IMR-90 (cell line): ENCODE results near the gene TMTC1. TPM values are rescaled to one million over a fixed set of nuclear protein-coding genes. Genes with fewer than 3 reads are reported as not detected.

Source experiments
- ATAC-seq: fragments of 200-7000 bp; cut with Tn5 transposase; 2 replicates; pipeline ENCODE4 v1.9.1; 2020; ENCODE audit warnings: low read depth, mild to moderate bottlenecking, moderate library complexity
- BruUV-seq: library from RNA; stranded (reverse); fragments of 400-500 nt; replicated peaks from 2 replicates; lab custom pipeline; 2021; lab: Mats Ljungman, UMichigan
- CTCF ChIA-PET: fragments of 300-600 bp; formaldehyde crosslinking; extraction: SDS; loops from one replicate; lab custom pipeline; 2021; ENCODE audit warnings: antibody characterized with exemption; lab: Yijun Ruan, JAX
- POLR2A ChIA-PET: fragments of 300-600 bp; sonication (Branson Sonifier 250); formaldehyde crosslinking; loops from one replicate; lab custom pipeline; 2022; ENCODE audit warnings: antibody characterized with exemption; ENCODE audit not compliant: unreplicated experiment; lab: Charles Lee
- DNase-seq: peaks from one replicate; pipeline ENCODE4 v3.0.0; 2013
- H2AFZ ChIP-seq: replicated peaks from 2 replicates; pipeline ENCODE3; 2013; ENCODE audit warnings: low read length, mild to moderate bottlenecking; ENCODE audit not compliant: poor library complexity
- H2AK5ac ChIP-seq: 2 replicates; pipeline ENCODE4 v1.6.1; 2013; ENCODE audit warnings: low read depth, low read length, inconsistent platforms
- H2AK9ac ChIP-seq: replicated peaks from 2 replicates; pipeline ENCODE3; 2013; ENCODE audit warnings: mild to moderate bottlenecking, low read depth, low read length, moderate library complexity; ENCODE audit not compliant: poor library complexity
- H2BK120ac ChIP-seq: 2 replicates; pipeline ENCODE4 v1.6.1; 2013; ENCODE audit warnings: low read depth, low read length, inconsistent platforms
- H2BK15ac ChIP-seq: 3 replicates; pipeline ENCODE4 v1.6.1; 2013; ENCODE audit warnings: low read depth, low read length, inconsistent platforms
- H2BK20ac ChIP-seq: 2 replicates; pipeline ENCODE4 v1.6.1; 2013; ENCODE audit warnings: low read depth, mild to moderate bottlenecking, inconsistent platforms, low read length, moderate library complexity
- H2BK5ac ChIP-seq: 2 replicates; pipeline ENCODE4 v1.6.1; 2013; ENCODE audit warnings: mild to moderate bottlenecking, low read depth, low read length, inconsistent platforms; ENCODE audit not compliant: poor library complexity, severe bottlenecking
- H3K14ac ChIP-seq: replicated peaks from 2 replicates; pipeline ENCODE4 v1.6.1; 2013; ENCODE audit warnings: low read depth, low read length, inconsistent platforms
- H3K18ac ChIP-seq: 2 replicates; pipeline ENCODE4 v1.6.1; 2013; ENCODE audit warnings: low read depth, low read length, control low read depth
- H3K23ac ChIP-seq: 2 replicates; pipeline ENCODE4 v1.6.1; 2013; ENCODE audit warnings: low read depth, low read length, inconsistent platforms
- H3K27ac ChIP-seq: 2 replicates; pipeline ENCODE4 v1.5.1; 2013; ENCODE audit warnings: mild to moderate bottlenecking, control low read depth, low read length; ENCODE audit not compliant: insufficient read depth
- H3K27me3 ChIP-seq: 2 replicates; pipeline ENCODE4 v1.6.1; 2013; ENCODE audit warnings: low read length; ENCODE audit not compliant: control insufficient read depth, insufficient read depth
- H3K36me3 ChIP-seq: 2 replicates; pipeline ENCODE4 v1.6.1; 2013; ENCODE audit warnings: low read length, mixed read lengths; ENCODE audit not compliant: control insufficient read depth, insufficient read depth
- H3K4ac ChIP-seq: 2 replicates; pipeline ENCODE4 v1.6.1; 2013; ENCODE audit warnings: low read depth, low read length, inconsistent platforms
- H3K4me1 ChIP-seq: 2 replicates; pipeline ENCODE4 v1.6.1; 2013; ENCODE audit warnings: low read length, mixed read lengths; ENCODE audit not compliant: control insufficient read depth, insufficient read depth
- H3K4me2 ChIP-seq: 2 replicates; pipeline ENCODE4 v1.6.1; 2013; ENCODE audit warnings: low read depth, mild to moderate bottlenecking, control low read depth, low read length, moderate library complexity
- H3K4me3 ChIP-seq: 2 replicates; pipeline ENCODE4 v1.5.1; 2013; ENCODE audit warnings: low read depth, mild to moderate bottlenecking, control low read depth, low read length, moderate library complexity; ENCODE audit not compliant: insufficient read depth
- H3K56ac ChIP-seq: 2 replicates; pipeline ENCODE4 v1.6.1; 2013; ENCODE audit warnings: low read length, inconsistent platforms; ENCODE audit not compliant: insufficient read depth; ENCODE audit errors: extremely low read depth
- H3K79me1 ChIP-seq, 2 experiments: 2 replicates each; pipeline ENCODE4 v1.6.1; 2013; ENCODE audit warnings: low read length in 2 of 2, inconsistent platforms in 1 of 2, low read depth in 1 of 2
- H3K9ac ChIP-seq: 2 replicates; pipeline ENCODE4 v1.6.1; 2013; ENCODE audit warnings: low read depth, low read length, control low read depth
- H3K9me1 ChIP-seq: 2 replicates; pipeline ENCODE4 v1.6.1; 2013; ENCODE audit warnings: low read length, inconsistent platforms; ENCODE audit not compliant: insufficient read depth
- H3K9me3 ChIP-seq: 2 replicates; pipeline ENCODE4 v1.6.1; 2013; ENCODE audit warnings: low read length; ENCODE audit not compliant: control insufficient read depth, insufficient read depth
- H4K20me1 ChIP-seq: 2 replicates; pipeline ENCODE4 v1.6.1; 2013; ENCODE audit warnings: low read length, inconsistent platforms; ENCODE audit not compliant: insufficient read depth
- H4K5ac ChIP-seq: 2 replicates; pipeline ENCODE4 v1.6.1; 2013; ENCODE audit warnings: mild to moderate bottlenecking, low read depth, low read length, control low read depth
- H4K8ac ChIP-seq, 2 experiments: 2 replicates each; pipeline ENCODE4 v1.6.1; 2013; ENCODE audit warnings: low read depth in 2 of 2, low read length in 2 of 2, control low read depth in 1 of 2, inconsistent platforms in 1 of 2
- H4K91ac ChIP-seq: 2 replicates; pipeline ENCODE4 v1.6.1; 2013; ENCODE audit warnings: low read depth, low read length, inconsistent platforms; ENCODE audit not compliant: insufficient read depth
- MAFK ChIP-seq: IDR thresholded peaks from 2 replicates; pipeline ENCODE4 v1.6.1; 2012; ENCODE audit warnings: low read depth, low read length, improper control_type of control experiment
- MAZ ChIP-seq: IDR thresholded peaks from 2 replicates; pipeline ENCODE4 v1.6.1; 2012; ENCODE audit warnings: low read depth, mild to moderate bottlenecking, low read length, improper control_type of control experiment, moderate library complexity, borderline replicate concordance
- NFE2L2 ChIP-seq: fragments of 150-350 bp; IDR thresholded peaks from 2 replicates; pipeline ENCODE4 v1.6.1; 2016; ENCODE audit warnings: low read depth, mild to moderate bottlenecking, low read length
- RAD21 ChIP-seq: IDR thresholded peaks from 2 replicates; pipeline ENCODE4 v1.6.1; 2012; ENCODE audit warnings: low read length, improper control_type of control experiment
- RFX5 ChIP-seq: IDR thresholded peaks from 2 replicates; pipeline ENCODE4 v1.8.0; 2012; ENCODE audit warnings: low read depth, mild to moderate bottlenecking, low read length, moderate library complexity
- WGBS, 2 experiments: methylation state at CpG; one replicate each; pipeline versions ENCODE4 v1.1.5 to v1.1.7; 2013; ENCODE audit warnings: missing lambda C conversion rate in 2 of 2; ENCODE audit not compliant: insufficient read length in 1 of 2; ENCODE audit errors: extremely low coverage in 2 of 2; 5-methylcytosine and 5-hydroxymethylcytosine counted together
- dilution Hi-C: fragments of 300-500 bp; cut with HindIII; formaldehyde crosslinking; loops from one replicate; pipeline ENCODE4 v1.14.3; 2018; ENCODE audit warnings: low sequenced_read_pairs; ENCODE audit not compliant: unreplicated experiment
- in situ Hi-C: fragments of 300-500 bp; cut with MboI; formaldehyde crosslinking; loops from 3 replicates; pipeline ENCODE4 v1.14.3; 2019; ENCODE audit warnings: low sequenced_read_pairs, inconsistent platforms, mixed read lengths
- intact Hi-C: fragments of 100-400 bp; cut with micrococcal nuclease; formaldehyde crosslinking; loops from 2 replicates; pipeline ENCODE4 v1.10.0; 2022
- polyA plus RNA-seq, 3 experiments: library from polyadenylated mRNA; depleted of rRNA; stranded (reverse); fragments of >200 nt; gene quantifications; 2 replicates each; pipeline ENCODE4 v1.2.3, GENCODE V29; 2012; ENCODE audit warnings: low replicate concordance in 1 of 3
- total RNA-seq: library from RNA; depleted of rRNA; stranded (reverse); fragments of >200 nt; gene quantifications from 2 replicates; pipeline ENCODE4 v1.2.3, GENCODE V29; 2012

The TMTC1 gene
- total and polyA plus RNA-seq, 2 of the 4 experiments (the other 2 are of a cell fraction) = 12.5 to 36.4 TPM

- no peak overlapping the region for H4K91ac ChIP-seq
- H2AK5ac ChIP-seq = no peak overlapping the region
- peaks cover 19% of the 10 kb centered on the region for H3K4me1 ChIP-seq
- no peaks in the 10 kb centered on the region for H3K27me3 ChIP-seq
- H3K4me3 ChIP-seq = no peak overlapping the region
- H4K20me1 ChIP-seq = no peaks in the 10 kb centered on the region
- H4K8ac ChIP-seq = no peak overlapping the region
- H2BK5ac ChIP-seq = no peak overlapping the region
- dilution Hi-C loops (no loop called here), in situ Hi-C loops (no loop called here), intact Hi-C loops (no loop called here)
- ChIA-PET POLR2A (interaction anchor here (0.7 kb wide), 1 partner anchor 34 kb away, joined by 4 read pairs; no protein-coding TSS in a partner anchor), CTCF (no interaction called here)
- no peak overlapping the region for H4K5ac ChIP-seq
- no peaks in the 10 kb centered on the region for H3K9me3 ChIP-seq
- H3K4me2 ChIP-seq = no peak overlapping the region
- peaks cover 15% of the 10 kb centered on the region for H3K9me1 ChIP-seq
- no peak overlapping the region for H3K27ac ChIP-seq
- 79% methylated on average over 8 of the region's 8 CpGs; no CpG with 5 or more reads in 1 of the 2 experiments for WGBS, 2 experiments
- H3K56ac ChIP-seq = no peak overlapping the region
- H3K79me1 ChIP-seq = peaks cover 0 to 27% of the 10 kb centered on the region in 2 experiments; a peak in 2 of 4 replicates
- no peak for DNase-seq
- no peak overlapping the region for H3K4ac ChIP-seq
- H2AFZ ChIP-seq = no peak overlapping the region
- no peak overlapping the region for H3K23ac ChIP-seq
- no peak overlapping the region for H2BK120ac ChIP-seq
- no peak for ATAC-seq
- no peak overlapping the region for H2AK9ac ChIP-seq
- H3K18ac ChIP-seq = no peak overlapping the region
- no TSS peak for BruUV-seq
- H2BK20ac ChIP-seq = no peak overlapping the region
- H3K36me3 ChIP-seq = peaks cover 6% of the 10 kb centered on the region; the same call in 1 of the 2 replicates
- H2BK15ac ChIP-seq = no peak overlapping the region
- H3K9ac ChIP-seq = no peak overlapping the region
- no peak overlapping the region for H3K14ac ChIP-seq
- TF ChIP-seq MAZ = no peak
- TF ChIP-seq NFE2L2 = no peak
- no peak for TF ChIP-seq MAFK
- TF ChIP-seq RFX5 = no peak
- no peak for TF ChIP-seq RAD21
Observed at GRCh38 chr12:29638528-29638927, 145.2 kb downstream of the TMTC1 start.
